Calu3 (cell line): ENCODE measurements around the gene SCN5A. TPM values are rescaled to one million over a fixed set of nuclear protein-coding genes. Genes with fewer than 3 reads are reported as not detected.
A peak's percentile ranks its signal among the peaks of the same experiment; 100 is the strongest.

Source experiments
- BruUV-seq: library from RNA; stranded (reverse); fragments of 400-500 nt; replicated peaks from 2 replicates; lab custom pipeline; 2021; lab: Mats Ljungman, UMichigan
- CTCF ChIA-PET: fragments of 300-600 bp; sonication (Branson Sonifier 250); formaldehyde crosslinking; loops from one replicate; lab custom pipeline; 2022; ENCODE audit warnings: antibody characterized with exemption; lab: Charles Lee
- DNase-seq: peaks from one replicate; pipeline ENCODE4 v3.0.0; 2022
- H3K27ac Mint-ChIP-seq: one replicate; pipeline ENCODE4 v1.8.0; 2022; ENCODE audit warnings: mixed read lengths; ENCODE audit not compliant: unreplicated experiment
- H3K27me3 Mint-ChIP-seq: one replicate; pipeline ENCODE4 v1.8.0; 2022; ENCODE audit warnings: mixed read lengths; ENCODE audit not compliant: unreplicated experiment
- H3K36me3 Mint-ChIP-seq: one replicate; pipeline ENCODE4 v1.8.0; 2022; ENCODE audit warnings: mild to moderate bottlenecking, moderate library complexity, mixed read lengths; ENCODE audit not compliant: insufficient read depth, unreplicated experiment
- H3K4me1 Mint-ChIP-seq: one replicate; pipeline ENCODE4 v1.8.0; 2022; ENCODE audit warnings: mild to moderate bottlenecking, low read depth, mixed read lengths; ENCODE audit not compliant: unreplicated experiment
- H3K4me3 Mint-ChIP-seq: one replicate; pipeline ENCODE4 v1.8.0; 2022; ENCODE audit warnings: mild to moderate bottlenecking, low read depth, moderate library complexity, mixed read lengths; ENCODE audit not compliant: unreplicated experiment
- H3K9me3 Mint-ChIP-seq: one replicate; pipeline ENCODE4 v1.8.0; 2022; ENCODE audit warnings: low read depth, mixed read lengths; ENCODE audit not compliant: unreplicated experiment
- CTCF ChIP-seq: fragments of 200-600 bp; IDR thresholded peaks from one replicate; pipeline ENCODE4 v1.8.0; 2022; ENCODE audit warnings: antibody characterized with exemption; ENCODE audit not compliant: unreplicated experiment
- intact Hi-C: fragments of 100-400 bp; cut with micrococcal nuclease; formaldehyde crosslinking; loops from one replicate; pipeline ENCODE4 v1.10.0; 2022; ENCODE audit not compliant: unreplicated experiment
- total RNA-seq: library from RNA; stranded (reverse); gene quantifications from 2 replicates; pipeline ENCODE4 v1.2.3, GENCODE V29; 2022

SCN5A gene
- total RNA-seq, 1 experiment from 2014 or later = 0.61 TPM

- Mint-ChIP-seq H3K4me3 (no peak overlapping the region), H3K9me3 (no peaks in the 10 kb centered on the region), H3K27me3 (no peaks in the 10 kb centered on the region), H3K27ac (no peak overlapping the region), H3K4me1 (no peaks in the 10 kb centered on the region), H3K36me3 (no peaks in the 10 kb centered on the region)
- DNase-seq = no peak
- no TSS peak for BruUV-seq
- no peak for TF ChIP-seq CTCF
- CTCF ChIA-PET = no interaction called here
- intact Hi-C loops = loop anchor here (10.0 kb wide), 1 partner anchor 478 kb away; no protein-coding TSS in a partner anchor
These were observed 122.7 kb downstream of the SCN5A start for GRCh38 chr3:38526792-38527191.

- H3K36me3 Mint-ChIP-seq = no peaks in the 10 kb centered on the region
- no peak overlapping the region for H3K27ac Mint-ChIP-seq
- no peaks in the 10 kb centered on the region for H3K4me1 Mint-ChIP-seq
- no peak overlapping the region for H3K4me3 Mint-ChIP-seq
- intact Hi-C loops = loop anchor here (5.0 to 10.0 kb wide), 2 partner anchors 318 to 481 kb away; no protein-coding TSS in a partner anchor
- no TSS peak for BruUV-seq
- H3K27me3 Mint-ChIP-seq = no peaks in the 10 kb centered on the region
- H3K9me3 Mint-ChIP-seq = no peaks in the 10 kb centered on the region
- no peak for TF ChIP-seq CTCF
- DNase-seq = no peak
- CTCF ChIA-PET = no interaction called here
These were observed 125.2 kb downstream of the SCN5A start for GRCh38 chr3:38524141-38524739.

- no peak overlapping the region for H3K27ac Mint-ChIP-seq
- intact Hi-C loops = loop anchor here (5.0 to 10.0 kb wide), 2 partner anchors 320 to 483 kb away; no protein-coding TSS in a partner anchor
- H3K36me3 Mint-ChIP-seq = no peaks in the 10 kb centered on the region
- no peaks in the 10 kb centered on the region for H3K27me3 Mint-ChIP-seq
- no peak overlapping the region for H3K4me3 Mint-ChIP-seq
- CTCF ChIA-PET = interaction anchor here (0.7 to 1.9 kb wide), 11 partner anchors 25 to 766 kb away, joined by 3 to 21 read pairs (median 4); no protein-coding TSS in a partner anchor
- no peak for TF ChIP-seq CTCF
- no peaks in the 10 kb centered on the region for H3K4me1 Mint-ChIP-seq
- H3K9me3 Mint-ChIP-seq = no peaks in the 10 kb centered on the region
- no TSS peak for BruUV-seq
- DNase-seq = no peak
These were observed 127.5 kb downstream of the SCN5A start for GRCh38 chr3:38522002-38522401.

- Mint-ChIP-seq H3K4me1 (no peaks in the 10 kb centered on the region), H3K9me3 (no peaks in the 10 kb centered on the region), H3K4me3 (no peak overlapping the region), H3K36me3 (no peaks in the 10 kb centered on the region), H3K27me3 (no peaks in the 10 kb centered on the region), H3K27ac (no peak overlapping the region)
- peak; percentile 49 for TF ChIP-seq CTCF
- intact Hi-C loops = loop anchor here (1.0 to 10.0 kb wide), 5 partner anchors 130 to 483 kb away; no protein-coding TSS in a partner anchor
- CTCF ChIA-PET = interaction anchor here (0.7 to 1.9 kb wide), 11 partner anchors 24 to 767 kb away, joined by 3 to 21 read pairs (median 4); no protein-coding TSS in a partner anchor
- DNase-seq = peak; percentile 64
- BruUV-seq = no TSS peak
These were observed 128.0 kb downstream of the SCN5A start for GRCh38 chr3:38521391-38521987.
